Measurements from ENCODE around the gene GPR68.

The GPR68 gene

DNA sequence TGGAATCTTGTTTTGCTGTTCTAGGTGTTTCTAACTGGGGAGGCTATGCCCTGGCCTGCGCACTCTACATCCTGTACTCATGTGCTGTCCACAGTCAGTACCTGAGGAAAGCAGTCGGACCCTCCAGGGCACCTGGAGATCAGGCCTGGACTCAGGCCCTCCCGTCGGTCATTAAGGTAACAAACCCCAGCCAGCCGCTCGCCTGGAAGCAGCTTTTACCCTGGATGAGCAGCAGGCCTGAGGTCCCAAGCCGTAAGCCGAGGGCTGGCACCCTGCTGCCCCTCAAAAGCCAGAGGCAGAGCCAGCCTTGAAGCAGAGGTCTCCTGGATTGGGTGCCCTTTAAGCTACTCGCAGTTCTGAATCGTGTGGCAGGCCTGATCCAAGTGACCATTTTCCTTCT lies 29.1 kb downstream of the GPR68 start:
- no peaks in the 10 kb centered on the region; the same call in 1 of the 2 replicates for H3K4me1 ChIP-seq (ENCODE audit: control insufficient read depth, low read length)
- H3K27me3 ChIP-seq (ENCODE audit: control insufficient read depth, low read length), result no peaks in the 10 kb centered on the region
- H3K79me2 ChIP-seq (ENCODE audit: control insufficient read depth, low read length), result no peaks in the 10 kb centered on the region
- no peak overlapping the region for H3K4me2 ChIP-seq (ENCODE audit: low read length)
- no peaks in the 10 kb centered on the region for H3K9me3 ChIP-seq (ENCODE audit: control insufficient read depth, insufficient read depth, low read length)
- no peaks in the 10 kb centered on the region for H4K20me1 ChIP-seq (ENCODE audit: control insufficient read depth, insufficient read depth, low read depth, low read length)
- no peak overlapping the region for H3K27ac ChIP-seq (ENCODE audit: low read depth, low read length)
- no peaks in the 10 kb centered on the region for H3K9me2 ChIP-seq (replicated peaks; ENCODE audit: control insufficient read depth, low read length)
- H3F3A ChIP-seq (ENCODE audit: control insufficient read depth, insufficient read depth), result no peaks in the 10 kb centered on the region
- H3K4me3 ChIP-seq (ENCODE audit: low read length), result no peak overlapping the region
- TF ChIP-seq, protein P1, sequence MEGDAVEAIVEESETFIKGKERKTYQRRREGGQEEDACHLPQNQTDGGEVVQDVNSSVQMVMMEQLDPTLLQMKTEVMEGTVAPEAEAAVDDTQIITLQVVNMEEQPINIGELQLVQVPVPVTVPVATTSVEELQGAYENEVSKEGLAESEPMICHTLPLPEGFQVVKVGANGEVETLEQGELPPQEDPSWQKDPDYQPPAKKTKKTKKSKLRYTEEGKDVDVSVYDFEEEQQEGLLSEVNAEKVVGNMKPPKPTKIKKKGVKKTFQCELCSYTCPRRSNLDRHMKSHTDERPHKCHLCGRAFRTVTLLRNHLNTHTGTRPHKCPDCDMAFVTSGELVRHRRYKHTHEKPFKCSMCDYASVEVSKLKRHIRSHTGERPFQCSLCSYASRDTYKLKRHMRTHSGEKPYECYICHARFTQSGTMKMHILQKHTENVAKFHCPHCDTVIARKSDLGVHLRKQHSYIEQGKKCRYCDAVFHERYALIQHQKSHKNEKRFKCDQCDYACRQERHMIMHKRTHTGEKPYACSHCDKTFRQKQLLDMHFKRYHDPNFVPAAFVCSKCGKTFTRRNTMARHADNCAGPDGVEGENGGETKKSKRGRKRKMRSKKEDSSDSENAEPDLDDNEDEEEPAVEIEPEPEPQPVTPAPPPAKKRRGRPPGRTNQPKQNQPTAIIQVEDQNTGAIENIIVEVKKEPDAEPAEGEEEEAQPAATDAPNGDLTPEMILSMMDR (IDR thresholded peaks at IDR 0.05; ENCODE audit: low read depth, low read length, poor library complexity, severe bottlenecking), result no peak
- TF ChIP-seq EZH2phosphoT487 (IDR thresholded peaks at IDR 0.05; ENCODE audit: borderline replicate concordance, low read length), result no peak
- peaks cover 4% of the 10 kb centered on the region; the same call in 1 of the 2 replicates for H3K36me3 ChIP-seq (ENCODE audit: control insufficient read depth, low read length)

DNA sequence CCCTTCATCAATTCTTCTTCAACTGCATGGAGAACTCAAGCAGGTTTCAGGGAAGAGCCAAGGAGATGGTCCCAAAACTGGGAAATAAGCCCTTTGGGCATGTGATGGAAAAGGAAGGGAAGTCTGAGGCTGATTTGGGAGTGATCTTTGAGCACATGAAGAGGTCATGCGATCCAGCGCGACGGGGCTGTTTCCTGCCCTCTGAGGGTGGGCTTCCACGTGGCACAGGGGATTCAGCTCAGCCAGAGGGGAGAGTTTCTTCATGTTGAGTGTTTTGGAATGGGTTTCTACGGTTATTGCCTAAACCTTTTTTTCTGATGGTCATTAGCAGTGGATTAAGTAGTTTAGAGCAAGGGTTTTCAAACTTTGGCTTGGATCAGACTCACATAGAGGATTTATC lies 30.2 kb downstream of the GPR68 start:
- Histone ChIP-seq H3K4me3 (ENCODE audit: low read length) (no peak overlapping the region), H3F3A (ENCODE audit: control insufficient read depth, insufficient read depth) (no peaks in the 10 kb centered on the region), H3K36me3 (ENCODE audit: control insufficient read depth, low read length) (peaks cover 4% of the 10 kb centered on the region; the same call in 1 of the 2 replicates), H4K20me1 (ENCODE audit: control insufficient read depth, insufficient read depth, low read depth, low read length) (no peaks in the 10 kb centered on the region), H3K79me2 (ENCODE audit: control insufficient read depth, low read length) (no peaks in the 10 kb centered on the region), H3K27ac (ENCODE audit: low read depth, low read length) (no peak overlapping the region), H3K4me2 (ENCODE audit: low read length) (no peak overlapping the region), H3K9me3 (ENCODE audit: control insufficient read depth, insufficient read depth, low read length) (no peaks in the 10 kb centered on the region), H3K27me3 (ENCODE audit: control insufficient read depth, low read length) (no peaks in the 10 kb centered on the region), H3K4me1 (ENCODE audit: control insufficient read depth, low read length) (no peaks in the 10 kb centered on the region; the same call in 1 of the 2 replicates), H3K9me2 (replicated peaks; ENCODE audit: control insufficient read depth, low read length) (no peaks in the 10 kb centered on the region)
- TF ChIP-seq, protein P1 (IDR thresholded peaks at IDR 0.05; ENCODE audit: low read depth, low read length, poor library complexity, severe bottlenecking), result no peak
- no peak for TF ChIP-seq EZH2phosphoT487 (IDR thresholded peaks at IDR 0.05; ENCODE audit: borderline replicate concordance, low read length)

DNA sequence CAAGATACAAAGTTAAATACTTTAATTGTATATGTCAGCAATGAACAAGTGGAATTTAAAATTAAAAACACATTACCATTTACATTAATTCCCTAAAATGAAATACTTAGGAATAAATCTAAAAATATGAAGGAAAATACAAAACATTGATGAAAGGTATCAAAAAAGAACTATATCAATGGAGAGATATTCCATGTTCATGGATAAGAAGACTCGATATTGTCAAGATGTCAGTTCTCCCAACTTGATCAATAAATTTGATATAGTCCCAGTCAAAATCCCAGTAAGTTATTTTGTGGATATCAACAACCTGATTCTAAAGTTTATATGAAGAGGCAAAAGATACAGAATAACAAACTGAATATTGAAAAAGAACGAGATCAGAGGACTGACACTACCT lies 33.5 kb downstream of the GPR68 start:
- TF ChIP-seq, protein P1 (IDR thresholded peaks at IDR 0.05; ENCODE audit: low read depth, low read length, poor library complexity, severe bottlenecking), result no peak
- no peak for TF ChIP-seq EZH2phosphoT487 (IDR thresholded peaks at IDR 0.05; ENCODE audit: borderline replicate concordance, low read length)
- Histone ChIP-seq H3K4me1 (ENCODE audit: control insufficient read depth, low read length) (no peaks in the 10 kb centered on the region), H3K36me3 (ENCODE audit: control insufficient read depth, low read length) (peaks cover 4% of the 10 kb centered on the region; the same call in 1 of the 2 replicates), H3K4me2 (ENCODE audit: low read length) (no peak overlapping the region), H3K4me3 (ENCODE audit: low read length) (no peak overlapping the region), H3K9me3 (ENCODE audit: control insufficient read depth, insufficient read depth, low read length) (no peaks in the 10 kb centered on the region), H3K27ac (ENCODE audit: low read depth, low read length) (no peak overlapping the region), H4K20me1 (ENCODE audit: control insufficient read depth, insufficient read depth, low read depth, low read length) (no peaks in the 10 kb centered on the region), H3K79me2 (ENCODE audit: control insufficient read depth, low read length) (no peaks in the 10 kb centered on the region), H3F3A (ENCODE audit: control insufficient read depth, insufficient read depth) (no peaks in the 10 kb centered on the region), H3K27me3 (ENCODE audit: control insufficient read depth, low read length) (no peaks in the 10 kb centered on the region), H3K9me2 (replicated peaks; ENCODE audit: control insufficient read depth, low read length) (no peaks in the 10 kb centered on the region)
